HG02763 (cell line): ENCODE measurements around the gene RHOBTB1.
"Not testable (repeated sequence)": the region's sequence is repeated elsewhere in the genome, so short reads cannot be mapped to it uniquely, and the experiment has no call there.

ENCODE experiments used
- ATAC-seq: cut with Tn5 transposase; IDR thresholded peaks from one replicate; pipeline ENCODE4 v1.9.1; 2021; ENCODE audit warnings: mild to moderate bottlenecking, moderate library complexity; ENCODE audit not compliant: unreplicated experiment

The RHOBTB1 gene

DNA sequence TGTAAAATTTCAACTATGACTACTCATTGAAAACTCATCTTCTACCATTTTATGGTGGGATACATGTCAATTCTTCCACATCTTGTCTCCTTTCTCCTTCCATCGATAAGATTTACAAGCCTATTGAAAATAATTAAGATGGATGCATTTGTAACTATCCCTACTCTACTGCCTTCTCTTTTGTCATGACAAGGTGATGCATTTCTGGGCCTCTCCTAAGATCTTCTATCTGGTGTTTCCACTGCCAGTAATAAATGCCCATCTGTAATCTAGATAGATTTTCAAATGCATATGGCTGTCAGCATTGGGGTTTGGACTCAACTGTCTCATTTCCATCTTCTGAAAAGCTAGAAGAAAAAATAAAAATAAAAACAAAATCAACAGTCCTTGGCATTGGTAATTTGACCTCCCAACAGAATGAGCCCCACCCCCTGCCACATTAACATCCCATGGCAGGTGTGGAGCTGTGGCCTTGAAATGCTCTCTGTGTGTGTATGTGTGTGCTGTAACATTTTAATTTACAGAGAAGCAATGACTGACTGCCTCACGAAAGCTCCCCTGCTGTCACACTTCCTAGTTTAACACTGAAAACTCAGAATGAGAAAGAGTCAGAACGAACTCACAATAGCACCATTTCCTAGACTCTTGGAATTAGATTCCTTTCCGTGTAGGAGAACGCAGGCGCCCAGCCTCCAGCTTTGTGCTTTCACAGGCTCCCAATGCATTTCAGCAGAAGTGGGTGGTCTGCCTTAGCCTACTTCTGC is 74.2 kb downstream of the RHOBTB1 start:
- no peak for ATAC-seq

DNA sequence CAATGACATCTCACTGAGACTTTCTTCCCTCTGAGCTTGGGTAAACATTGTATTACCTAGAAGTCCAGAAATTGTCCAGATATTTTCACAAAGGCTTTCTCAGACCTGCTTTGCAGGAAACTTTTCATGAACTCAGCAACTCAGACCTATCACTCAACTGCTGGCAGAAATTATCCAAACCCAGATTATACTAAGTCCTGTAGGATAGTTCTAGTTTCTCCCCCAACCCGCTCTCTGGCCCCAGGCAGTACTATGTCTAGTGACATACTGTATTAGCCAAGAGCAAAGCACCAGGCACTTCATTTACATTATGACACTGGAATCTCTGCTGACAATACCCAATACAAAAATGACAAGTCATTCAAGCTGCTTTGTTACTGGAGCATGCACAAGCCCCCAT is 75.0 kb downstream of the RHOBTB1 start:
- no peak for ATAC-seq

DNA sequence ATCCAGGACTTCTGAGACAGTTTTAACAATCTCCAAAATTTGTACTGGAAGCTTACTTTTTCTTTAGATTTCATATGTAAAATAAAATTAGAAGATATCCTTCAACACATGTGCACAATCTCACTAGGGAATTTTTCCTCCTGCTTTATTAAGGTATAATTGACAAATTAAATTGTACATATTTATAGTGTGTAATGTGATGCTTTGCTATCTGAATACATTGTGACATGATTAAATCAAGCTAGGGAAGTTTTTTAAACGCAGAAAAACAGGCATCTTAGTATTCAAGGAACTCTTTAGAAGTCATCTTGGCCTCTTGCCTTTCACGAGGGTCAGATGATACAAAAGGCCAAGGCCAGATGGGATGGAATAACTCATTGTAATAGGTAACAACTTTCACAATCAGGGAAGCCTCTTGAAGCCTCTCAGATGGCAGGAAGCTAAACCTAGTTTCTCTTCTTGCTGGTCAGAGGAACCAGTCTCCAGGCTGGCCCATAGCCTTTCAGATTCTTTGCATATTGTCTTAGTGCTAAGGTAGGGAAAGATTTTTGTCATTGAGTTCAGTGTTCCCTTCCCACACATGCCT is 78.7 kb downstream of the RHOBTB1 start:
- ATAC-seq, result no peak

DNA sequence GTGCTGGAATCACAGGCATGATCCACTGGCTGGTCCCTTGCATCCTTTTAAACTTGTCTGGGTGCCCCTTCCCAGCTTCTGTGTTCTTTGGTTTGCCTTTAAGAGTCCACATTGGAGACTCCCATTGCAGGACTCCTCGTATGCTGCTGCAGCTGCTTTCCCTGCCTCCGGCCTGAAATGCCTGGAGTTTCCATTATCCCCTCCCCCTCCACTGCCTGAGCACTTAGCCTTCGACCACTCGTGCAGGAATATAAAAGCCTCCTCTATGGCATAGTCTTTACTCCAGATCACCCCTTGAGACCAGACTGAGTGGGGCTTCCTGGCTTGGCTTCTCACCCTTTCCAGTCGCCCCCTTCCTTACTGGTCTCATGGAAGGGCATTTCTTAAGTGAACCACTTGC is 80.2 kb downstream of the RHOBTB1 start:
- ATAC-seq, result no peak

DNA sequence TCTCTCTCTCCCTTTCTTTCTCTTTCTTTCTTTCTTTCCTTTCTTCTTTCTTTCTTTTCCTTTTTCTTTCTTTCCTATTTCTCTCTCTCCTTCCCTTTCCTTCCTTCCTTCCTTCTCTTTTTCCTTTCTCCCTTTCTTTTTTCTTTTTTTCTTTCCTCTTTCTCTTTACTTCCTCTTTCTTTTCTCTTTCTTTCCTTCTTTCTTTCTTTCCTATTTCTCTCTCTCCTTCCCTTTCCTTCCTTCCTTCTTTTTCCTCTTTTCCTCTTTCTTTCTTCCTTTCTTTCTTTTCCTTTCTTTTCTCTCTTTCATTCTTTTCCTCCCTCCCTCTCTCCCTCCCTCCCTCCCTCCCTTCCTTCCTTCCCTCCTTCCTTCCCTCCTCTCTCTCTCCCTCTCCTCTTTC is 81.5 kb downstream of the RHOBTB1 start:
- ATAC-seq, result no peak

DNA sequence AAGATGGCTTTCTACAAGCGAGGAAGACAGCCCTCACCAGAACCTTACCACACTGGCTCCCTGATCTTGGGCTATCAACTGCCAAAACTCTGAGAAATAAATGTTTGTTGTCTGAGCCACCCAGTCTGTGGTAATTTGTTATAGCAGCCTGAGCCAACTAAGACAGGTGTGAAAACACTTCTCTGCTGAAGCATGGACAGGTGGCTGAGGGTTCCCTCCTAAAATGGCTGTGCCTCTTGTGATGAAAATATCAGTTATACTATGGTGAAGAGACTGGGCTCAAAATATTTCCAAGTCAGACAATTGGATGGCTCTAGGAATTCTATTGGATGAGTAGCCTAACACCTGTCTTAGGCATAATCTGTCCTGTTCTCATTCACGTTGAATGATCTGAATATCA is 87.6 kb downstream of the RHOBTB1 start:
- ATAC-seq, result no peak

DNA sequence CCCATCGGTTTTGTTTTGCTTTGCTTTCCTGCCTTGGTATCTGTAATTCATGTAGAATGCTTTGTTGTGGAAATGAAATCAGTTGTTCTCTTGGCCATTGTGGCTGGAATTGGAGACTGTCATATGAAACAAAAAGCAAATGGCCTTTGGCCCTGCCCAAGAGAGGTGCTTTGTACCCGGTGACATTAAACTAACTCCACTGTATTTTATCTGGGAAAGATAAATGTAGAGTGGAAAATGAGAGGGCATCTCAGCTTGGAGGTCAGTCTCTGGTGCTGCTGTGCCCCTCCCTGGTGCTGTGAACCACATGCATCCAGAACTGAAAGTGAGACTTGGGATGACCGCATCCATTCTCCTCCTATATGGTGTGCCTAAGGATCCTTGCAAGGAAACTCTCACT is 90.3 kb downstream of the RHOBTB1 start:
- no peak for ATAC-seq

DNA sequence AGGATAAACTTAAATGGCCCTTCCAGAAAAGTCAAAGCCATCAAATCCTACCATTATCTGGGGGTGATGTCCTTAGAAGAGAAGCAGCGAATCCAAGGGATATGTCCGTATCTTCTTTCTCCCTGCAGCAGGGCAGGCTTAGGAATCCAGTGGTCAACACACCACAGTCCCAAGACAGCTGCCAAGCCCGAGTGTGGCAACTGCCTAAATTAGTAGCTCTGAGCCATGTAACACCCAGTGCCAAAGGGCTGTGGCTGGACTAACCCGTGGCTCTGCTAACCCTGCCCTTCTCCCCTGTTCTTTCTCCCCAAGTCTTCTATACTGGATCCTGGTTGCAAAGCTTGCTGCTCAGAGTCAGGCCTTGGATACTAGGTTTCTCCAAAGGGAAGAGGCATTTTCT is 90.9 kb downstream of the RHOBTB1 start:
- no peak for ATAC-seq

DNA sequence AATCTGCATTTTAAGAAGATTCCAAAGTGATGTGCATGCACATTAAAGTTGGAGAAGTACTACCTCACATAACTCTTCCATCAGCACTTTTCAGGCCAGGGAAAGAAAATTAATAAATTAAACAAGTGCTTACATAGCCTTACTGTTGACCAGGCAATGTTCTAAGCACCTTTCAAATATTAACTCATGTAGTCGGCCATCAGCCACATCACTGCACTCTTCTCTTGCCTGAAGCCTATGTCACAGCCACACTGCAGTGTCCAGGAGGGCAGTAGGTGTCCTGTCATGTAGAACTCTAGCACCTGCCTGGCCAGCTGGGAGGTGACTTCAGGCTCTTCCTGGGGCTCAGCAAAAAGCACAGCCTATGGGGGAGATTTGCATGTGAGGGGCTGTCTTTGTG is 94.2 kb downstream of the RHOBTB1 start:
- ATAC-seq, result no peak

DNA sequence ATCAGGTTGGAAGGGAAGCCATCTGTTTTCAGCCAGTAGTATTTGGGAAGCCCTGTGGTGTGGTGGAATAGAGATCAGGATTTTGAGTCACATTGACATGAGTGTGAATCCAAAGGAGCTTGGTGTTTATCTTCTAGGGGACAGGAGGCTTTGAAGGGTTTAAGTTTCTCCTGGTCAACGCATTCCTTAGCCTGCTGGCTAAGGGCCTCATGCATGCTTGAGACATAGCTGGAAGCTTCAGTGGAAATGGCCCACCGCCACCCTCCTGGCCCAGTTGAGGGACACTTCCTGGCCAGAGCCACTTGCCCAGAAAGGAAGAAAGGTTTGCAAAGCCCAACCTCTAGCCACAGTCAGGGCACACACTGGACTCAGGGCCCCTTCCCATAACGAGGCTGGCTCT is 94.8 kb downstream of the RHOBTB1 start:
- no peak for ATAC-seq

DNA sequence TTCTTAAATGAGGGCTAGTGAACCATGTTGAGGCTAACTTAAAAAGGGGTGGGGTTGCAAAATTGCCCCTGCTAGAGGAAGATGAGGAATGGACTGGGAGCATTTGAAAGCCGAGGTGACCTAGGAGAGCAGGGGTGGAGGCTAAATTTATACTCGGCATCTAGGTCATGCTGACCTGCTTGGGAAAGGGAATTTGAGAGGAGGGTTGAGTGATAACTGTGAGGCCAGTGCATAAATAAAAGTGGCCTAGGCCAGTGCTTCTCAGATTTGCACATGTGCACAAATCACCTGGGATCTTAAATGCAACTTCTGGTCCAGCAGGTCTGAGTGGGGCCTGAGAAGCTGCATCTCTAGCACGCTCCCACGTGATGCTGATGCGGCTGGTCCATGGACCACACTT is 95.3 kb downstream of the RHOBTB1 start:
- no peak for ATAC-seq

DNA sequence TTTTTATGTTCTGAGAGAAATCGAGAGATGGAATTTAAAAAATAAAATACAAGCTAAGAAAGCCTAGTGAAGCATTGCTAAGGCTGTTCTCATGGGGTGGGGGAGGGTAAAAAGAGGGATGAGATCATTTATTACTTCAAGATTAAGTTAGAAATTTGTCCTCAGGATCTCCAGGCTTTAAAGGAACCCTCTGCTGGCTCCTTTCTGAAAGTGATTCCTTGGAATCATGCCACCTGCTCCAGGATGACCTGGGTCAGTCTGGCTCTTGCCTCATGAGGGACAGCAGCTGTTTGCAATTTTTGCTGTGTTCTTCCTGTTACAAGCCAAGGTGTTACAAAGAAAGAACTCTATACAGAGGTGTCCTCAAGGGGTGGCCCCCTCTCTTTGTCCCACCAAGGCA is 95.9 kb downstream of the RHOBTB1 start:
- no peak for ATAC-seq

DNA sequence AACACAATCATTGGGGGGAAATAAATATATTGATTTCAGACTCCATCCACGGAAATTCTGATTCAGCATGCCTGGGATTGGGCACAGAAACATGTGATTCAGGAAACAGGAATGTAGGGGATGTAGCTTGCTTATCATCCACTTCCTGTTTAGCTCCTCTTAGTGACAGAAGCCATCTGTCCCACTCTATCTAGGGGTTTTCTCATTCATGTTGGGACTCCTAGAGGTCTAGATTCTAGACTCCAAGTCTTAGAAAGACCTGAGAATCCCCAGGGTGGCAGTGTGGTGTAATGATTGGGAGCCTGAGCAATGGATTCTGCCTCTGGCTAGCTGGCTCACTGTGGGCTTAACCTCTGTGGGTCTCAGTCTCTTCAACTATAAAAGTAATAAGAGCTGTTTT is 97.8 kb downstream of the RHOBTB1 start:
- no peak for ATAC-seq

DNA sequence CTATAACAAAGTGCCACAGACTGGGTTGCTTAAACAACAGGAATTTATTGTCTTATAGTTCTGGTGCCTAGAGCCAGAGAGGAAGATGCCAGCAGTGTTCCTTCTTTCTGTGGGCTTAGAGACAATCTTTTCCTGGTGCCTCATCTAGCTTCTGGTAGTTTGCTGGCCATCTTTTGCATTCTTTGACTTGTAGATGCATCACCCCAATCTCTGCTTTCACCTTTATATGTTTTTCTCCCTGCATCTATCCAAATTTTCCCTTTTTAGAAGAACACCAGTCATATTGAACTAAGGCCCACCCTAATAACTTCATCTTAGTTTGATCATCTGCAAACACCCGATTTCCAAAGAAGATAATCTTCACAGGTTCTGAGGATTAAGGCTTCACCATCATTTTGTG is 98.9 kb downstream of the RHOBTB1 start:
- ATAC-seq, result no peak

DNA sequence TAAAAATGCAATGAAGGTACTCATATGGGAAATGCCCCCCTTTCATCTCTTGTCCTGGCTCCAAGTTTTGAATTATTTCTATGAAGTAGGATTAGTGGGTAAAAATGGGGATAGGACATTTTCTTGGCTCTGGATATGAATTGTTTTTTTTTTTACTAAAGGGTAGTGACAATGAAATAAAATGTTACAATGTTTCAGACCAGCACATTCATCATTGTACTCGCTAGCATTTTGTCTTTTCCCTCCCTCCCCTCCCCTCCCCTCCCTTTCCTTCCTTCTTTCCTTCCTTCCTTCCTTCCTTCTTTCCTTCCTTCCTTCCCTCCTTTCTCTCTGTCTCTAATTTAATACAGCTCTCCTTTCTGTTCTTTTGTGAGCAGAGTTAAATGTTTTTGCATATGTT is 101.3 kb downstream of the RHOBTB1 start:
- no peak for ATAC-seq

DNA sequence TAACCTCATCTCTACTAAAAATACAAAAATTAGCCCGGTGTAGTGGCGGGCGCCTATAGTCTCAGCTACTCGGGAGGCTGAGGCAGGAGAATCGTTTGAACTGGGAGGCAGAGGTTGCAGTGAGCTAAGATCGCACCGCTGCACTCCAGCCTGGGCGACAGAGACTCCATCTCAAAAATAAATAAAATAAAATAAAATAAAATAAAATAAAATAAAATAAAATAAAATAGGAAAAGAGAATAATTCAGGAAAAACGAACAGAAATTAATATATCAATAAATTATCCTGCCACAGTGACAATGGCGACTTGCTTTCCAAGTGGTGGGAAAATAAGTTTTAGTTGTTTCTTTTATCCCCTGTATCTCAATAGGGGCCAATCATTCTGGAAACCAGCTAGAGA is 102.8 kb downstream of the RHOBTB1 start:
- not testable (repeated sequence) for ATAC-seq

DNA sequence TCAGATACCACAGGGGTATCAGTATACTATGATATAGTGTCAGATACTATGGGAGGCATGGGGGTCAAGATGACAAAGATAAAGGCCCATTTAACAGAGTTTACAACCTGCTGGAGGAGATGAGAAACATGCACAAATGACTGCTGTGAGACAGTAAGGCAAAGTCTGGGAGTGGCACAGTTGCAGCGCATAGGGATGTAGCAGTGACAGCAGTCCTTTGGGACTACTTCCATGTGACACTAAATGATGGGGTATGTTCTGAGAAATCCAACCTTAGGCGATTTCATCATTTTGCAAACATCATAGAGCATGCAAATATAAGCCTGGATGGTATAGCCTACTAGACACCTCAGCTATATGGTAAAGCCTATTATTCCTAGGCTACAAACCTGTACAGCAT is 108.9 kb downstream of the RHOBTB1 start:
- no peak for ATAC-seq

DNA sequence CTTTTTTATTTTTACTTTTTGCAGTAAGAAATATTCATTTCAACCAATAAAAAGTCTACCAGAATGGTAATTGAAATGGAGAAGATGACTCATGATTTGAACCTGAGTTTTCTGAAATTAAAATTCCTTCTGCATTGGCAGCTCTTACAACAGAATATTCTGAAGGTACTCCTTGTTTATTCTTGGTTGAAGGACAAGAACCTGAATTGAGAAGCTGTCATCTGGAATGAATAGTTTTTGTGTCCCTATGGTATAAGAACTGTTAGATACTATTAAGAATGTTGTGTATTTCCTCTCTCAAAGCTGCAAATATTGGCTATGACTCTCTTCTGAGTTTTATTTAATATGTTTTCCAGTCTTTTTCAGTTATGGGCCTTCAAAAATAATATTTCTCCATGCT is 109.6 kb downstream of the RHOBTB1 start:
- no peak for ATAC-seq

DNA sequence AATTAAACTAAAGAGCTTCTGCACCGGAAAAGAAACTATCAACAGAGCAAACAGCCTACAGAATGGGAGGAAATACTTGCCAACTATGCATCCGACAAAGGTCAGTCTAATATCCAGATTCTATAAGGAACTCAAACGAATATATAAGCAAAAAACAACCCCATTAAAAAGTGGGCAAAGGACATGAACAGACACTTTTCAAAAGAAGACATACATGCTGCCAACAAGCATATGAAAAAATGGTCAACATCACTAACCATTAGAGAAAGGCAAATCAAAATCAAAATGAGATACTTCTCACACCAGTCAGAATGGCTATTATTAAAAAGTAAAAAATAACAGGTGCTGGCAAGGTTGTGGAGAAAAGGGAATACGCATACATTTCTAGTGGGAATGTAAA is 111.8 kb downstream of the RHOBTB1 start:
- not testable (repeated sequence) for ATAC-seq

DNA sequence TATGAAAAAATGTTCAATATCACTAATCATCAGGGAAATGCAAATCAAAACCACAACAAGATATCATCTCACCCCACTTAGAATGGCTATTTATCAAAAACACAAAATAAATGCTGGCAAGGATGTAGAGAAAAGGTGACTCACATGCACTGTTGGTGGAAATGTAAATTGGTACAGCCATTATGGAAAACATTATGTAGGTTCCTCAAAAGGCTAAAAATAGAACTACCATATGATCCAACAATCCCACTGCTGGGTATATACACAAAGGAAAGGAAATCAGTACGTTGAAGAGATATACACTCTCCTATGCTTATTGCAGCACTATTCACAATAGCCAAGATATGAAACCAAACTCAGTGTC is 115.5 kb downstream of the RHOBTB1 start:
- no peak for ATAC-seq

DNA sequence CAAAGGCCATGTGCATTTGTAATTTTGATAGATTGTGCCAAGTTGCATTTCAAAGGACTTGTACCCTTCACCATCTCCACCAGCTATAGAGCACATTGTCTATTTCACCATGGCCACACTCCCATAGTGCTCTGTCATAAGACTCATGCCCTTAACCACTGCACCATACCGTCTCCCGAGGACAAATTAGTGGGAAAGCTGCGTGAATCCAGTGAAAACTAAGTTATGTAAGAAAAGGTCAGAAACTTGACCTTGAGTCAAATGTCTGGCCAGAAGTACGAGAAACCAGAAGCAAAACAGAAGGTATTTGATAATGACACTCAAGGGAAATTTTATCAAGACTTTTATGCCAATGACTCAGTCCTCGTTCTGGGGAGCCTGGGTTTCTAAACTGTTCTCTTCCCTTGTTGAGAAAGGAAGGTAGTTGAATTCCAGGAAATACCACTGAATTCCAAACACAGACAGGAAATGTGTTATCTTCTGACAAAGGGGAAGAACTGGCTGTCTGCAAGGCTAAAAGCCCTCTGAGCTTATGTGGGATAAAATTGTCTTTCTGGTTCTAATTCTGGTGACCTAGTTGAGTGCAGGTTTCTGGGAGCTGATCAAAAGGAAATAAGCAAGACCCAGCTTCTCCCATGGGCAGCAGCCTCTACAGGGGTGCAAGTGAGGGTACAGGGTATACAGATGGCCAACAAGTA is 116.0 kb downstream of the RHOBTB1 start:
- no peak for ATAC-seq

DNA sequence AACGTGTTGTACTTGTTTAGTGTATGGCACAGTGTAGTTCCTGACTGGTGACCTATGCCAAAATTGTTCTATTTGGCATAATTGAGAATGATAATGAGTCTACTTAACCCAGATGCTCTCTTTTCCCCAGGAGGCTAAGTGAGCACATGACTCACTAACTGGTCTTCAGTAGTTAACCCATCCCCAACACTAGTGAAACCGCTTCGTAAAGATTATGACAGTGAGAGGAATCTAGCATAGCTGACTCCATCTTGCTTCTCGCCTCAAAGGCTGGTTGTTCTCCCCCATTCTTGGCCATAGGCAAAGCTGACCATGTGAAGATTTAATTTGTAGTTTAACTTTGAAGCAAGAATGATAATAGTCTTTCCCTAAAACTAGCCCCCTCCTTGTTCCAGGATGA is 118.5 kb downstream of the RHOBTB1 start:
- no peak for ATAC-seq
